T1000 (cell line): Measurements from ENCODE around the gene DCX.

ENCODE experiments used
- DNase-seq: peaks from one replicate; lab custom pipeline; 2025; ENCODE audit warnings: mixed read lengths; lab: John Stamatoyannopoulos, UW

DCX gene

DNA sequence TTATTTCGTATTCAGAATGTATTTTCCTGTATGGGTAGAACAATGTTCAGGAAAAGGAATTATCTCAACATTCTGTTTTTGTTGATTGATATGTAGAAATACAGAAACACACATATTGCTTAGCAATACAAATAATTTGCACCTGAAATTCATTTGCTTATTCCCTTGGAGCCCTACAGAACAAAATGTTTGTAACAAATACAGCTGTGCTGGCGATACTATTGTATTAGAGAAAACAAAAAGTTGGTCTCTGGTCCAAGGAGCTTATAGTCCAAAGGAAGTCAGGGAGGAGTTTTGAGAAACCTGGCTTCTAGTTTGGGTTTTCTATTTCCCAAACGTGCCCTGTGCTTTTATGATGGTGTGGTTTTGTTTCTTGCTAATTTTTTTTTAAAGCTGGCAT, 104.0 kb downstream of the DCX start:
- DNase-seq: no peak

DNA sequence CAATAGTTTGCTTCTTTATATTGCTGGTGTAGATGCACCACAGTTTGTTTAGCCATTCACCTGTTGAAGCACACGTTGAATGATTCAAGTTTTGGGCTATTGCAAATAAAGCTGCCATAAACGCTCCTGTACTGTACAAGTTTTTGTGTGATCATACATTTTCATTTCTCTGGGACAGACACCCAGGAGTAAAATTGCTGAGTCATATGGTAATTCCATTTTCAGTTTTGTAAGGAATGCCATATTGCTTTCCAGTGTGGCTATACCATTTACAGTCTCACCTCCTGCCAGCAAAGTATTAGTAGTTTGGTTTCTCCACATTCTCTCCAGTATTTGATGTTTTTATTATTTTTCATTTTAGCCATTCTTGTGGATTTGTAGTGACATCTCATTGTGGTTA, 109.7 kb downstream of the DCX start:
- DNase-seq: no peak

DNA sequence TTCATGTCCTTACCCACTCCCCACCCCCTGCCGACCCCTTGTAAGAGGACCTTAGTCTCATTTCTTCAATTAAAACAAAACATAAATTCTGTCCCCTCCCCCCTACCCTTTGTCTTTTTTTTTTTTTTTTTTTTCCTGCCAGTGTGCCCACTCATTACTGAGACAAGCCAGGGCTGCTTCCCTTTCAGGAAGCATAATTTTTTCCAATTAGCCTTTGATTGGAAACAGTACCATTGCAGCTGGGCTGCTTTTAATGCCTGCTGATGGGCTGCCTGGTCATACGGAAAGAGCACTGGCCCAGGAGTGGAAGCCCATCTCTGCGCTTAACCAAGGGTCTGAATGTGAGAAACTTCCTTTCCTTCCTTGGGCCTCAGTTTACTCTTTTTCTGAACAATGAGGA, 123.2 kb downstream of the DCX start:
- no peak for DNase-seq

DNA sequence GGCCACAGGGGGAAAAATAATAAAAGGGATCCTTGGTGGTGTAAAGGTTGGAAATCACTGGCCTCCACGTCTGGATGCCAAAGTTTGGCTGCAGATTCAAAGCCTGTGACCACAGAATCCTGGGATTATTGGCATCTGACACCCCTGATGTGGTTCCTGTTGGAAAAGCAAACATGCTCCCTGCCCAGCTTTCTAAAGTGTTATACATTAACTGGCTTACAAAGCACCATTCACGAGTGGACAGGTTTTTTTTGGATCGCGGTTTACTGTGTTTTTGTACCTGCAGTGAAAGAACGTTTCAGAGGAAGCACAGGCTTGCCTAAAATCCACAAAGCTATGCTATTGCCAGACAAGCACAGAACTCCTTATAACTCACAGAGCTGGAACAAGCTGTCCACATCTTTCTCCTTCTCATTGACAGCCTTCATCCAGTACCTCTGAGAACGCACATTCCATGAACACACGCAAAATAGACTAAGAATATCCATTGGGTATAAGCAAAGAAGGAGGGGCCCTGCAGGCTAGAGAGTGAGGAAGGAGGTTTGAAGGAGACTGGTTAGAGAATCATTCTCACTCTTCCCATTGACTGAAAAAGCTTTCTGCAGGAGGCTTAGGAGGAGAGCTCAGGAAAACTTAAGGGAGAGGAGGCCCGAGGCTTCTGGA, 127.2 kb downstream of the DCX start:
- no peak for DNase-seq

DNA sequence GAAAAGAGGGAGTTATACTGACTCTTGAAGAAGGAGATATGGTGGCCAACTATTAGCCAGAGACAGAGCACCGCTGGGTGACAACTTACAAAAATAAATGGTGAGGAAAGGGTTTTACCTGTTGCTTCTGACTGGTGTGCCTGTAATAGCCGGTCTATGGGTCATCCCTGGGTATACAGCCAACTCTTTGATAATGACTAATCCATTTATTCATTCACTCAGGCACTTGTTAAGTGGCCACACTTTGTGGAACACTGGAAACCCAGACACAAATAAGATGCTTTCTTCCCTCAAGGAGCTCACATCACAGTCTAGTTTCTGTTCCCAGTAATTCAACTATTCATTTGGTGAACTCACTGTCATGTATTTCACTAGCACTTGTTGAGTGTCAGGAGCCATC, 128.5 kb downstream of the DCX start:
- no peak for DNase-seq

DNA sequence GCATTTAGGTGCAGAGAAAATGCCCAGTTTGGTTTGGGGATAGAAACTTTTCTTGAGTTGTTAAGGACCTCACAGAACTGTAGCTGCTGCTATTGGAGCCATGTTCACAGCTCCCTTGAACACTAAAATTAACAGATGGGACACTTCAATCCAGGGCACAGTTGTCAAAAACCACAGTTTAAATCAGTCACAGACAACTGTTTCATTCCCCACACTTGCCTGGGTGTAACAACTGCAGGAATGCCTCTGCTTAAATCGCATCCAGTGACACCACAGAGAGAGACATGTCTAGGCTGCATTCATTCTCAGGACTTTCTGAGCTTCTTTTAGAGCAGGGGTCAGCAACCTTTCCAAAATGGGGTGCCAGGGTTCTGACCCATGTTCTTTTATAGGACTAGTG, 129.0 kb downstream of the DCX start:
- no peak for DNase-seq

DNA sequence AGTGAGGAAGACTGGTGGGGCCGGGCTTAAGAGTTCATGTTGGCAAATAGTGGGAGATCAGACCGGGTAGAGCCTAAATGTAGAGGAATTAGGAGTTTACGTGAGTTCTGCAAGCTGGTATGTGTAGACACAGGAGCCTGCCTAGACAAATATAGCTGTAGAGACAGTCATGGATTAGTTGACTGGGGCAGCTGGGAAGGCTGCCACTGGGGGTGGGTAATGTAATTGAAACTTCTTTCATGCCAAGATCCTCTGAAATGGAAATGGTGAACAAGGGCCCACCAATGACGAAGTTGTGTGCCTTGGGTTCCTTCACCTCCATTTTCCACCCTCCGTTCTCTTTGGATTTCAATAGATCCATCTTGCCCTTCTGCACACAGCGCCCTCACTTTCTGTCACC, 129.9 kb downstream of the DCX start:
- DNase-seq: no peak

DNA sequence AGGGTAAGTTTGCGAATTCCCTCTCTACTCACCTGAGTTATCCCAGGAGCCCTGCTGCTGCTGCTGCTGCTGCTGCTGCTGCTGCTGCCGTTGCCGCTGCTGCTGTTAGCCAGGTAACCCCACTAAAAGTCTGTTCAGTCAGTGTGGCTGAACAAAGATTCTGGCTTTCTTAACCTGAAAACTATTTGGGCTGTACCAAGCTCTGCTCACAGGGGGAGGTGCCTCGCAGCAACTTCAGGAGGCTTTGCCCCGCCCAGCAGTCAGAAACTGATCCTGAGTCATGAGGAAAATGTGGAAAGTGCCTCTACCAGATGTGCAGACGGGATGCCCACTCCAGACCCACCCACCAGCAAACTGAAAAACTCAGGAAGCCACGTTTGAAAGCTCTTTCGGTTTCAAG, 141.7 kb downstream of the DCX start, which contains the start of gene CAPN6:
Gene CAPN6, minus strand, starts transcription at position 145 of the 400 bp plus-strand sequence. CDS start 6,547 bp downstream, outside the sequence.
- DNase-seq: no peak

DNA sequence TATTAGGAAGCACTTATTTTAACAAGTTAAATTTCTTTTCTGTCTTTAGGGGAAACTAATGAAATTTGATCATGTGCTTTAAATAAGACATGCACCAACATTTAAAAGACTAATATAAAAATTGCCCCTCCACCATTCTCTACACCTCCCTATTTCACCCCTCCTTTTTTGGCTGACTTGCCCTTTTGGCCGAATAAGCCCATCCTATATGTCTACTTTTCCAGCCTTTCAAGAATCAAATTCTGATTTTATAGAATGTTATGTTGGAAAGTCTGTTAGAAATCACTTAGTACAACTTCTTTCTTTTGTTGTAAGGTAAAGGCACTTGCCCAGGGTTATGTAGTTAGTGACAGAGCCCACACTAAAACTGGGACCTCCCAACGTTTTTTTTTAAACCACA, 143.5 kb downstream of the DCX start:
- no peak for DNase-seq

DNA sequence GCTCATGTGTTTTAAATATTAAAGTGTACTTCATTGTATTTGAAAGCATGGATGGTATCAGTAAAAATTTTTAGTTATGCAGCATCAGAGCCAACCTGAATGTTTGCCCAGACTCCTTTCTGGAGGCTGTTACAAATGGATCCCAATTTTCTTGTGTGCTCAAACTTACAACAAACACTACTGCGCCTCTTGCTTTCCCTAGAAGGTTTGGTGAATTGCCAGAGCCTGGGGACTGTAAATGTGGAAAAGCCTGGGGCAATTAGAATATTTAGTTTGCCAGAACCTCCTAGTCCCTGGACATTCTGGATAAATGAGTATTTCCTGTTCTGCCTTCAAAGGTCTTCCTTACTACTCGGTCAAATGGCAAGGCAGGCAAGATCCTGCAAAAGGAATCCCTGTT, 146.5 kb downstream of the DCX start:
- no peak for DNase-seq

DNA sequence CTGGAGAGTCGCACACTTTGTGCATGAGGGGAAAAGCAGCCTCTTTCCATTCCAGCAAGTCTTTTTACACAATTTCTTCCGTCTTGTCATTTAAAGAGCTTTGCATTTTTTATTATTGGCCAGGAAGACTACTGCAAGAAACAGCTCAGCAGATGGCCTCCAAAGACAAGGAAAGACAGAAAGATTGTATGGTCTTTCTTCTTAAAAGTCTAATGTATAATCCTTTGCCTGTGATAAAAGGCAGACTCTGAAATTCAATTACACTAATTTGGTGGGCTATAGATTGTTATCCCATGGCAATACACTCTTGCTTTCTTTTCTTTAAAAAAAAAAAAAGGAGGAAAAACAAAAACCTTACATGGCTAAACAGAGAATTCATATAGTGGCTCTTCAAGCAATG, 147.6 kb downstream of the DCX start:
- no peak for DNase-seq

DNA sequence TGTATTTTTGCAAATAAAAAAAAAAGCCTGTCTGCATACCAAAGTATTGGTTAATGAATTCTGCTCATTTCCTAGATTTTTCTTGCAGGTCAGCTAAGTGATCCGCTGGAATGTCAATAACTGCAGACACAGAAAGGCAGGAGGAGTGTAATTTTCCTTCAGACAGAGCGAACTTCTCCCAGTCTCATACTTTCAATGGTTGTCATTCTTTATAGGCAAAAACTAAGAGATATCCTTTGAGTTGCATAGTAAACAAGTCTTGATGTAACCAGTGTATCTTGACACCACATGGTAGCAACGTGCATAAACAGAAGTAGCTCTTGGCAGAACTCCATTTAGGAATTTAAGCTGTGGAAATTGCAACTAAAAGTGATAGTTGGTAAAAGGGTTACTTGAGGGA, 149.9 kb downstream of the DCX start:
- DNase-seq: no peak

DNA sequence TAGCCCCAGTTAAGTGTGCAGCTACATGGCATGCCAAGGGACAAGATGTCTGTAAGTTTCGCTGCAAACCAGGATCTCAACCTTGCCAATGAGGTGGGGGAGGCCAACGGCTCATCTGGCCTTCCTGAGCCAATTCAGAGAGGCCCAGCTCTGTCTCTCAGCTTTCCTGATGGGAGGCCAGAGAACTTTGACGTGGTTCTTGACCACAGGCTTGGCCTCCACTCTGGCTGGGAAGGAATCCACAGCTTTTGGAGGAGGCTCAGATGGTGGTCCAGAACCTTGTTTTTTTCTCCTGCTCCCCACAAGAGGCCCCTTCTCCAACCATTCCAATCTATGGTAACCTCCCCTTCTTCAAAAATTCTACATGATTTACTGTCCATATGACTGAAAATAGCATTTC, 151.5 kb downstream of the DCX start:
- no peak for DNase-seq

DNA sequence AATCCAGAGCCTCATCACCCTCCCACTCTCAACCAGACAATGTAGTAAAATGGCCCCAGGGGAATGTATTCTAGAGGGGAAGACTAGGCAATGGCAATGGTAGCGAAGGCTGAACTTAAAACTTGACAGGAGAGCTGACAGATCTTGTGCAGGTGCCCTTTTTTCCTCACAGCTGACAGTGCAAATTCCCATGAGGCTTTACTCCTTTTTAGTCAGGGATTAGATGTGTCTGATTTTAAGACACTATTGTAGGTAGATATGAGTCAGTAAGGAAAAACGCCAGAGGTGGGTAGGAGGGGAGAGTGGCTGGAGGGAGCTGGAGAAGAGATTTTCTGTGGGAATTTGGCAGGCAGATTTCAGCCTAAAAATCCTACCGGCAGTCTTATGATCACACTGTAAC, 152.4 kb downstream of the DCX start:
- no peak for DNase-seq

DNA sequence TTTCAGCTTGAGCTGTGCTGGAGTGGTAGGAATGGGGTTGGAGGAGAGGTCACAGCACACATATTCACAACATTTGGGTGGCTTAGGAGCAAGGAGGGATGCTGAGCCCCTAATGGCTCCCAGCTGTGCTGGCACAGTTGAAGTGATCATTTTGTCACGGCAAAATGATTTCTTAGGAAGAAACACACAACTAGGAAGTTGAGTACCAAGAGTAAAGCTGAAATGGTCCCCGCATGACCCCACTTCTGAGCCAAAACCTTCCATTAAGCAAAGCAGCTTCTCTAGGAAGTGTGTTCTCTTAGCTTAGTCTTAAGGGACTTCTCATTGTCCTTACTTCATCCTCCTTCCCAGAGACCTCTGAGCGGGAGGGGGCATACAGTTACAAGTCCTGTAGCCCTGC, 154.3 kb downstream of the DCX start:
- DNase-seq: no peak

DNA sequence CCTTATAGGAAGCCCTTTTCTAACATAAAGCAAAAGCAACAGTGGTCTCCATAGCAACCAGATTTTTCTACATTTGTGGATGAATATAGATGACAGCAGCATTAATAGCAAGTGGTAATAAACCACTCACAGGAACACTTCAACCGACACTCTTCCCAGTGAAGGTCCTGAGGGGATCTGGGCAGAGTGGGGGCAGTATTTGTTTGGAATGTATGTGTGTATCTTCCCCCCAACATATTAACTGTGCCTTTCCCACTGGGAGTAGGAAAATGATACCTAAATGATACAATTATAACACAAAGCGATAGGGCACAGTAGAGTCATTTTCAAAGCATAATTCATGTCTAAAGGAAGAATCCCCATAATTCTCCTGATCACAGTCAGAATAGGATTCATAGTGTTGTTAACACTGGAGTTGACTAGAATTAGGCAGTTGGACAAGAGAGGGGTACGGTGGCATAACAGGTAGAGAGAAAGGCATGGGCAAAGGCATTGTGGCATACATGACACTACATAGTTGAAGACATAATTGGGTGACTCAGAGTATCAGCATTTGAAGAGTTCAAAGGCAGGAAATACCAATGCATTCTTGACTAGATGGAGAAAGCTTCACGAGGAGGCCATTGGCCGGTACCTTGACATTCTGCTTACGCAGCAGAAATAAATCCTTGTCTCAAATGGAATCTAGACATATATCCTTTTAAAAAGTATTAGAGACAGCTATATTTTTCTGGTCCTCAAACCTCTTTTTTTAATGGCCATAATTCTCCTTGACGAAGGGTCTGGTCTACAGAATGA, 156.9 kb downstream of the DCX start:
- no peak for DNase-seq

DNA sequence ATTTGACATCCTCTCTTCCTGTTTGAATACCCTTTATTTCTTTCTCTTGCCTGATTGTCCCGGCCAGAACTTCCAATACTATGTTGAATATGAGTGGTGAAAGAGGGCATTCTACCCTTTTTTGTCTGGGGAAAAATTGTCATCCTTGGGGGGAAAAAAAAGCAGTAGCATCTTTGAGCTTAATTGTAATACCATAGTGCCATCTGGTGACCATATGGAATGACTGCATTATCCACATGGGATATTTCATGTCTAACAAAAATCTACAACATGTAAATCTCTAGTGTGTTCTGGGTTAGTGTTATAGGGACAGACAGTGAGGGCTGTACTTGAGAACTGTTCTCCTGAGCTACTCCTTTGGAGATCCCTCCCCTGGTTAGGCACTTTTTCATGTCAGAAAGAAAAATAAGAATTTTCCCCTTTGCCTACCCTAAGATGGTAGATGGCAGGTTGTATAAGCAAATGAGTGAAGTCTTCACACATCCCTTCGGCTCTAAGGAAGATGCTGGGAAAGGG, 167.7 kb downstream of the DCX start:
- no peak for DNase-seq
